ENCODE results near the gene MYO18B. TPM values are rescaled to one million over a fixed set of nuclear protein-coding genes. Genes with fewer than 3 reads are reported as not detected.

MYO18B gene
- total and polyA plus RNA-seq, 2 donors (not counting 3 experiments of a cell fraction or from before 2014, with no cell fraction given): 0.01 TPM; not detected in 1

- TF ChIP-seq JUN (IDR thresholded peaks at IDR 0.05; ENCODE audit: borderline replicate concordance, insufficient read depth, insufficient read length, low read depth): no peak
- no peak for TF ChIP-seq POLR2AphosphoS5 (IDR thresholded peaks at IDR 0.05; ENCODE audit: insufficient read depth, low read depth, low read length)
- no peak for TF ChIP-seq MAX (IDR thresholded peaks at IDR 0.05; ENCODE audit: insufficient read depth, insufficient read length)
- TF ChIP-seq POLR2A (IDR thresholded peaks at IDR 0.05; ENCODE audit: low read depth, low read length): no peak
- H3K4me2 ChIP-seq (ENCODE audit: insufficient read depth, low read length): no peak overlapping the region
- no peaks in the 10 kb centered on the region for H3K9me1 ChIP-seq (replicated peaks; ENCODE audit: control insufficient read depth, extremely low read depth, insufficient read depth, low read length)
- intact Hi-C loops (cut with micrococcal nuclease): no loop called here
- no TSS peak for BruUV-seq (replicated peaks)
- dilution Hi-C loops (cut with MboI; ENCODE audit: extremely low pct_ligation_motif_present, low sequenced_read_pairs): no loop called here
- H4K20me1 ChIP-seq (replicated peaks; ENCODE audit: control insufficient read depth, extremely low read depth, insufficient read depth, low read length): no peaks in the 10 kb centered on the region
- ChIA-PET CTCF (no interaction called here), POLR2A (no interaction called here)
- DNase-seq (ENCODE audit: low read depth, low spot score): no peak
- H3K9me3 ChIP-seq (replicated peaks; ENCODE audit: control insufficient read depth, insufficient read depth, low read length): peaks cover 6% of the 10 kb centered on the region
- H3K4me1 ChIP-seq (ENCODE audit: control insufficient read depth, extremely low read depth, insufficient read depth, low read length): no peaks in the 10 kb centered on the region
- H3K79me2 ChIP-seq (ENCODE audit: control insufficient read depth, insufficient read depth, low read length): no peaks in the 10 kb centered on the region
- no peaks in the 10 kb centered on the region for H3K27me3 ChIP-seq (ENCODE audit: control insufficient read depth in 2 of 2, insufficient read depth in 2 of 2, low read length in 2 of 2)
- H3K9ac ChIP-seq (replicated peaks; ENCODE audit: extremely low read depth, insufficient read depth, low read length): no peak overlapping the region
- no peaks in the 10 kb centered on the region for H3K36me3 ChIP-seq (ENCODE audit: control insufficient read depth in 2 of 2, extremely low read depth in 1 of 2, insufficient read depth in 2 of 2, low read length in 2 of 2)
- no peak overlapping the region for H3K27ac ChIP-seq (ENCODE audit: insufficient read depth, low read depth, low read length)
- no peak overlapping the region for H2AFZ ChIP-seq (ENCODE audit: low read depth, low read length)
- no peak overlapping the region for H3K4me3 ChIP-seq (replicated peaks in 1 of 3; ENCODE audit: insufficient read depth in 1 of 3, low read depth in 1 of 3, low read length in 3 of 3)
- no peak for FAIRE-seq
Measured at GRCh38 chr22:25950111-25950510, 208.1 kb downstream of the MYO18B start.

GRCh38 chr22:25953276-25953675 lies 211.3 kb downstream of the MYO18B start:
- H3K79me2 ChIP-seq (ENCODE audit: control insufficient read depth, insufficient read depth, low read length): no peaks in the 10 kb centered on the region
- no peak overlapping the region for H3K4me3 ChIP-seq (replicated peaks in 1 of 3; ENCODE audit: insufficient read depth in 1 of 3, low read depth in 1 of 3, low read length in 3 of 3)
- no peaks in the 10 kb centered on the region for H4K20me1 ChIP-seq (replicated peaks; ENCODE audit: control insufficient read depth, extremely low read depth, insufficient read depth, low read length)
- no peaks in the 10 kb centered on the region for H3K36me3 ChIP-seq (ENCODE audit: control insufficient read depth in 2 of 2, extremely low read depth in 1 of 2, insufficient read depth in 2 of 2, low read length in 2 of 2)
- no TSS peak for BruUV-seq (replicated peaks)
- no peaks in the 10 kb centered on the region for H3K9me3 ChIP-seq (replicated peaks; ENCODE audit: control insufficient read depth, insufficient read depth, low read length)
- FAIRE-seq: no peak
- no peak overlapping the region for H2AFZ ChIP-seq (ENCODE audit: low read depth, low read length)
- no peak overlapping the region for H3K9ac ChIP-seq (replicated peaks; ENCODE audit: extremely low read depth, insufficient read depth, low read length)
- dilution Hi-C loops (cut with MboI; ENCODE audit: extremely low pct_ligation_motif_present, low sequenced_read_pairs): no loop called here
- ChIA-PET CTCF (no interaction called here), POLR2A (no interaction called here)
- no peak overlapping the region for H3K4me2 ChIP-seq (ENCODE audit: insufficient read depth, low read length)
- H3K27me3 ChIP-seq (ENCODE audit: control insufficient read depth in 2 of 2, insufficient read depth in 2 of 2, low read length in 2 of 2): no peaks in the 10 kb centered on the region
- H3K27ac ChIP-seq (ENCODE audit: insufficient read depth, low read depth, low read length): no peak overlapping the region
- no peak for DNase-seq (ENCODE audit: low read depth, low spot score)
- intact Hi-C loops (cut with micrococcal nuclease): no loop called here
- TF ChIP-seq GATA2 (IDR thresholded peaks at IDR 0.05; ENCODE audit: insufficient read depth, insufficient read length, low read depth, low read length) (no peak), CTCF (IDR thresholded peaks at IDR 0.05; ENCODE audit: extremely low read depth in 1 of 2, insufficient read depth in 1 of 2, low read depth in 1 of 2, low read length in 2 of 2) (no peak), MYC (IDR thresholded peaks at IDR 0.05; ENCODE audit: low read depth, low read length) (no peak), POLR2A (IDR thresholded peaks at IDR 0.05; ENCODE audit: low read depth, low read length) (no peak), FOS (IDR thresholded peaks at IDR 0.05; ENCODE audit: borderline replicate concordance, insufficient read depth, low read length) (no peak), MAX (IDR thresholded peaks at IDR 0.05; ENCODE audit: insufficient read depth, insufficient read length) (no peak), JUN (IDR thresholded peaks at IDR 0.05; ENCODE audit: borderline replicate concordance, insufficient read depth, insufficient read length, low read depth) (no peak), EZH2 (IDR thresholded peaks at IDR 0.05; ENCODE audit: borderline replicate concordance, low read depth, low read length, severe bottlenecking) (no peak)
- no peaks in the 10 kb centered on the region for H3K4me1 ChIP-seq (ENCODE audit: control insufficient read depth, extremely low read depth, insufficient read depth, low read length)
- H3K9me1 ChIP-seq (replicated peaks; ENCODE audit: control insufficient read depth, extremely low read depth, insufficient read depth, low read length): no peaks in the 10 kb centered on the region

All from endothelial cell of umbilical vein (primary cell).